Measurements from ENCODE around the gene ATP2A3.

ATP2A3 gene

DNA sequence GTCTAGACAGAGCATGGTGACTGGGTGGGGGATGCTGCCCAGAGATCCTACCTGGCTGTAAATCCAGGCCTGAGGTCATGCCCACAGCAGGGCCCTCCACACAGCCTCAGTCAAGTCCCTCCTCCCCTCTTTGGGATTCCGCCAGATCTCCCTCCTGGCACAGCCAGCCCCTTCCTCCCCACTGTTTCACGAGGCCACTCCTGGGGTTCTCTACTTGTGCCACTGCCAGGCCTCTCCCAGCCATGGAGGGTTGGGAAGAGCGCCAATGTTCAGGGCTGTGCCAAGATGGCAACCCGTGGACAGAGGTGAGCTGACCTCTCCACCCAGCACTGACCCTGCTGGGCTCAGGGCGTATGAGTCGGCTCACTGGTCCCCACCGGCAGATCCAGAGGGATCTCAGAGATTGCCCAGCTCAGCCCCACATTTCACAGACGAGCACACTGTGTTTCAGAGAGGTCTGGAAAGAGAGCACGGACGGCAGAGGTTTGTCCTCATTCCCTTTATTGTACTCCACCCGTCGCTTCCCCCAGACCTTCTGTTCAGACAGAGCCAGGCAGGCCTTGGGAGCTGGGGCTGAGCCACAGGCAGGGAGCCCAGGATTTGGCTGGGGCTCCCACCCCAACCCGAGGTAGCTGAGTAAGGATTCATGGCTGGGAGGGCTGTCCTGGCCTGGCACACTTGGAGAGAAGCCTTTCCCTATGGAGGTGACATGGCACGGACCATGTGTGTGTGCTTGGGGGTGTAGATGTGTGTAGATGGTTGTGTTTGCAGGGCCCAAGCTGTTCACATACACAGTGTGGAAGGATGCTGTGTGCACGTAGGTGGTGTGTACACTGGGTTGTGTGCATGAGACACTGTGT, 67.9 kb downstream of the ATP2A3 start:
- FAIRE-seq (peak; percentile 23), DNase-seq (ENCODE audit: insufficient read length, low spot score) (no peak)
- TF ChIP-seq POLR2A (IDR thresholded peaks at IDR 0.05; ENCODE audit: low read depth, low read length) (no peak), TAF1 (IDR thresholded peaks at IDR 0.05; ENCODE audit: low read depth, low read length) (no peak), PAX5 (IDR thresholded peaks at IDR 0.05; ENCODE audit: insufficient read depth, low read length, severe bottlenecking) (no peak), POU2F2 (IDR thresholded peaks at IDR 0.05; ENCODE audit: low read depth, low read length) (no peak), POLR2AphosphoS5 (IDR thresholded peaks at IDR 0.05; ENCODE audit: low read depth, low read length) (no peak), SPI1 (IDR thresholded peaks at IDR 0.05; ENCODE audit: low read depth, low read length) (no peak)

DNA sequence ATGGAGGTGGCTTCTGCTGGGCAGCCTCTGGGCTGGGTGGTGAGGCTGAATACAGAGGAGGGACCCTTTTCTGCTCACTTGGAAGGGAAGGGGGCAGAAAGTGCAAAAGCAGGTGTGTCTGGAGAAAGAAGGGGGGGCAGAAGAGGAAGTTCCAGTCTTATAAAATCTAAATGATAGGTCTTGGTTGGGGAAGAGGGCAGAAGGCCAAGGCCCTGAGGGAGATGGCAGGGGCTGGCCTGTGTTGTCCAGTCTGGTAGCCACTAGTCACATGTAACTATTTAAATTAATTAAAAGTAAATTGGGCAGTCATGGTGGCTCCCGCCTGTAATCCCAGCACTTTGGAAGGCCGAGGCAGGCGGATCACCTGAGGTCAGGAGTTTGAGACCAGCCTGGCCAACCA, 68.9 kb downstream of the ATP2A3 start:
- TF ChIP-seq PAX5 (IDR thresholded peaks at IDR 0.05; ENCODE audit: insufficient read depth, low read length, severe bottlenecking): no peak
- TF ChIP-seq SPI1 (IDR thresholded peaks at IDR 0.05; ENCODE audit: low read depth, low read length): no peak
- TF ChIP-seq TAF1 (IDR thresholded peaks at IDR 0.05; ENCODE audit: low read depth, low read length): no peak
- no peak for TF ChIP-seq POLR2AphosphoS5 (IDR thresholded peaks at IDR 0.05; ENCODE audit: low read depth, low read length)
- no peak for TF ChIP-seq POLR2A (IDR thresholded peaks at IDR 0.05; ENCODE audit: low read depth, low read length)
- no peak for TF ChIP-seq POU2F2 (IDR thresholded peaks at IDR 0.05; ENCODE audit: low read depth, low read length)
- no peak for FAIRE-seq
- no peak for DNase-seq (ENCODE audit: insufficient read length, low spot score)

DNA sequence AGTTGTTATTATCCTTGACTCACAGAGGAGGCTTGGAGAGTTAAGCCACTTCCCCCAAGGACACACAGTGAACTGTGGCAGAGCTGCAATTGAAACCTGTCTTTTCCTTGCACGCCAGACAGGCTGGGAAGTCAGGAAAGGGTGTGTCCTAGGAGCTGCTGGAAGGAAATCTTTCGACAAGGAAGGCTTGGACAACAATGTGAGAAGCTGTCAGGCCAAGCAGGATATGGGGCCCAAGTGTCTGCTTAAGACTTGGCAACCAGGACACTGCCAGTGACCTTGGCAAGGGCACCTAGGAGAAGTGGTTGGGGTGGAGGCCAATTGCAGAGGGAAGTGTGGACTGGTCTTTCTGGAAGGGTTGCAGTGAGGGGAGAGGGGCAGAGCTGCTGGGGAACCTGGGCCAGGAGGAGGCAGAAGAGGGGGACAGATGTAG, 69.3 kb downstream of the ATP2A3 start:
- DNase-seq (ENCODE audit: insufficient read length, low spot score): no peak
- TF ChIP-seq POLR2AphosphoS5 (IDR thresholded peaks at IDR 0.05; ENCODE audit: low read depth, low read length) (no peak), SPI1 (IDR thresholded peaks at IDR 0.05; ENCODE audit: low read depth, low read length) (no peak), TAF1 (IDR thresholded peaks at IDR 0.05; ENCODE audit: low read depth, low read length) (no peak), POU2F2 (IDR thresholded peaks at IDR 0.05; ENCODE audit: low read depth, low read length) (no peak), PAX5 (IDR thresholded peaks at IDR 0.05; ENCODE audit: insufficient read depth, low read length, severe bottlenecking) (no peak), POLR2A (IDR thresholded peaks at IDR 0.05; ENCODE audit: low read depth, low read length) (no peak)
- no peak for FAIRE-seq

DNA sequence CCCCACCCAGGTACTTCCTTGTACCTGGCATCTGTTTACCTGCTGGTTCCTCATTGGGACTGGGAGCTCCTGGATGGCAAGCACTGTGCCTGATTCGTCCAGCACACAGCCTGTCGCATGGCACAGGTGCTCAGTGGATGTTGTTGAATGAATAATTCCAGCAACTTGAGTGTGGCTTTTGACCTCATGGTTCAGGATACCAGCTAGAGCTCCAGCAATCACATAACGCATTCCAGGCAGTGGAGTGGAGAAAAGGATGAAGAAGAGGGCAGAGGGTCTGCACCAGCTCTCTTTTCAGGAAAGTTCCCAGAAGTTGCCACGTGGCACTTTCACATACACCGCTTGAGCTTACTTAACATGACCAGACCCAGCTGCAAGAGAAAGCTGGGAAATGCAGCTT, 70.0 kb downstream of the ATP2A3 start:
- FAIRE-seq (no peak), DNase-seq (ENCODE audit: insufficient read length, low spot score) (no peak)
- no peak for TF ChIP-seq PAX5 (IDR thresholded peaks at IDR 0.05; ENCODE audit: insufficient read depth, low read length, severe bottlenecking)
- TF ChIP-seq TAF1 (IDR thresholded peaks at IDR 0.05; ENCODE audit: low read depth, low read length): no peak
- no peak for TF ChIP-seq POU2F2 (IDR thresholded peaks at IDR 0.05; ENCODE audit: low read depth, low read length)
- no peak for TF ChIP-seq SPI1 (IDR thresholded peaks at IDR 0.05; ENCODE audit: low read depth, low read length)
- TF ChIP-seq POLR2A (IDR thresholded peaks at IDR 0.05; ENCODE audit: low read depth, low read length): no peak
- TF ChIP-seq POLR2AphosphoS5 (IDR thresholded peaks at IDR 0.05; ENCODE audit: low read depth, low read length): no peak

DNA sequence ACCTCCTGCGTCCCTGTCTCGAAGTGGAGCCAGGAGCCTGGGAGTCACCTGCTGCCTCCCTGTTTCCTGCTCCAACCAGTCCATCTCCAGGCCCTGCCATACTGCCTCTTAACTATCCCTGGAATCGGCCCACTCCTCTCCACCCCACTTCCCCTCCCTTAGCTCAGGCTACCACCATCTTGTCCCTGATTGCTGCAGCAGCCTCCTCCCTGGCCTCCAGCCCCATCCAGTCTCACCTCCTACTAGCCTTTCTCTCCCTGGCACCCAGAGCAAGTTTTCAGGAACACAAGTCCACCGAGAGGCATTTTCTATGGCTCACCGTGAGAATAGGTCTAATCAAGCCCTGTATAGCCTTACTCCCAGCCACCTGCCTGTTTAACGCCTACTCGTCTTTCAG, 70.5 kb downstream of the ATP2A3 start:
- peak; percentile 9 for FAIRE-seq
- no peak for DNase-seq (ENCODE audit: insufficient read length, low spot score)

DNA sequence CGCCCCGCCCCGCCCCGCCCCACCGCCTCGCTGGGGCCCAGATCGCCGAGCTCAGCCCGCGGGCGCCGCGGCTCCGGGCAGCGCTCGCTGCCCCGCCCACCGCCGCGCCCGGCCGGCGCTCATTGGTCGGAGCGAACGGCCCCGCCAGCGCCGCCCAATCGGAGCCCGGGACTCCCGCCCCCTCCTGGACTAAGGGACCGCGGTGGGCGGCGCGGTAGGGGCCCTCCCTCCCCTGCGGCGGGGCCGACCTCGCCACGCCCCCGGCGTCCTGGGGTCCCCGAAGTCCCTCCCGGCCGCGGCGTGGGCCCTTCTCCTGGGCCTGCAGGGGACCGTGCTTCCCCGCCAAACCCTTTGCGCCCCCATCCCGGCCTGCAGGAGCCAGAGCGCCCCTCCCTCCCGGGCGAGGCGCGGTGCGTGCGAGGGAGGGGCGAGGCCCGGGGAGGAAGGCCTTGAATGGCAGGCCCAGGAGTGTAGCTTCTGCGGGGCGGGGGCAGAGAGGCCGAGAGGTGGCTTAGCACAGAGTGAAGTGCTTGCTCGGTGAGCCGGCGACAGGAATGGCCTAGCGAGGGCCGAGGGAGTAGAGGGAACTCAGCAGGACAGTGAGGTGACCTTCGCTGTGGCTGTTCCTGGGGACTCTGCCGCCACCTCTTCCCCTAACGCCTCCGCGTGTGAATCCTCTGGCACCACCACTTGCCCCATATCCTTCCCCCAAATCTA, 71.1 kb downstream of the ATP2A3 start, which contains the start of gene CAMKK1:
CAMKK1 (minus strand) TSS at position 51 of the 717 bp plus-strand sequence. CDS start 7,366 bp downstream, outside the sequence.
- TF ChIP-seq POLR2A (IDR thresholded peaks at IDR 0.05; ENCODE audit: low read depth, low read length): no peak
- no peak for TF ChIP-seq POLR2AphosphoS5 (IDR thresholded peaks at IDR 0.05; ENCODE audit: low read depth, low read length)
- TF ChIP-seq PAX5 (IDR thresholded peaks at IDR 0.05; ENCODE audit: insufficient read depth, low read length, severe bottlenecking): no peak
- no peak for TF ChIP-seq TAF1 (IDR thresholded peaks at IDR 0.05; ENCODE audit: low read depth, low read length)
- TF ChIP-seq SPI1 (IDR thresholded peaks at IDR 0.05; ENCODE audit: low read depth, low read length): no peak
- TF ChIP-seq POU2F2 (IDR thresholded peaks at IDR 0.05; ENCODE audit: low read depth, low read length): no peak
- DNase-seq (ENCODE audit: insufficient read length, low spot score) (peak; percentile 99), FAIRE-seq (peak; percentile 96)

More for the DNA sequence above, 70.5 kb downstream of the ATP2A3 start:
- TF ChIP-seq SPI1 (IDR thresholded peaks at IDR 0.05; ENCODE audit: low read depth, low read length) (no peak), PAX5 (IDR thresholded peaks at IDR 0.05; ENCODE audit: insufficient read depth, low read length, severe bottlenecking) (no peak), TAF1 (IDR thresholded peaks at IDR 0.05; ENCODE audit: low read depth, low read length) (no peak), POU2F2 (IDR thresholded peaks at IDR 0.05; ENCODE audit: low read depth, low read length) (no peak), POLR2A (IDR thresholded peaks at IDR 0.05; ENCODE audit: low read depth, low read length) (no peak), POLR2AphosphoS5 (IDR thresholded peaks at IDR 0.05; ENCODE audit: low read depth, low read length) (no peak)

DNA sequence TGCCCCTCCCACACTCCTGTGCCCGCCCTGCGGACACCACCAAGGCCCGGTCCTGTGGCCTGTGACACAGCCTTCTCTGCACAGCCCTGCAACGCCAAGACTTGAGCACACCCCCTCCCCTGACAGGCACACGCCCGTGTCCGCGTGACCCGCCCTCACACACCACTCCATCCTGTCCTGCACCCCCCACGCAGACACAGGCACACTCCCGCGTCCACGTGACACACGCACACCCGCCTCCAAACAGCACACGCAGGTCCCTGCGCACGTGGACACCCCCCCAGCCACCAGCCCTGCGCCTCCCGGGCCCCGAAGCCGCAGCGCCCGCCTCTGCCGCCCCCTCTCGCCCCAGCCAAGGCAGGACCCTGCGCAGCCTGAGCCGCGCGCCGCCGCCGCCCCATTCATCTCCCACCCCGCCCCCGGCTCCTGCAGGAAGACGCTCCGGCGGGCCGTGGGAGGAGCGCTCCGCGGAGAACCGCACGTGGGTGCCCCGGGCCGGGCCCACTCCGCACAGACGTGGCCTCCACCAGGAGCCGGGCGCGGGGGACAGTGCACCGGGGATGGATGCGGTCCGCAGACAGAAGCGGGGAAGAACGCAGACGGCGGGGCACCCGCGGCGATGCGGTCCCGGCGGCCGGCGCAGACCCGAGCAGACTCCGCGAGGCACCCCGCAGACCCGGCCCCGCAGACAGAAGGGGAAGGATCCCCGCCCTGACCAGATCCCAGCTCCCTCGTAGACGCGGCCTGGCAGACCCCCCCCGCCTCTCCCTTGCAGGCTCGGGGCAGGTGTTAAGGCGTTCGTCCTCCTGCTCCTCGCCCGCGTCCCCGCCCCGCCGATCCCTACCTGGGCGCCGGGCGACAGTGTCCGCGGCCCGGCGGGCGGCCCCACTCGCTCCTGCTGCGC, 71.9 kb downstream of the ATP2A3 start:
- FAIRE-seq: peak; percentile 97
- TF ChIP-seq PAX5 (IDR thresholded peaks at IDR 0.05; ENCODE audit: insufficient read depth, low read length, severe bottlenecking) (no peak), POU2F2 (IDR thresholded peaks at IDR 0.05; ENCODE audit: low read depth, low read length) (no peak), POLR2A (IDR thresholded peaks at IDR 0.05; ENCODE audit: low read depth, low read length) (no peak), POLR2AphosphoS5 (IDR thresholded peaks at IDR 0.05; ENCODE audit: low read depth, low read length) (no peak), SPI1 (IDR thresholded peaks at IDR 0.05; ENCODE audit: low read depth, low read length) (no peak), TAF1 (IDR thresholded peaks at IDR 0.05; ENCODE audit: low read depth, low read length) (no peak)
- DNase-seq (ENCODE audit: insufficient read length, low spot score): peak; percentile 58

DNA sequence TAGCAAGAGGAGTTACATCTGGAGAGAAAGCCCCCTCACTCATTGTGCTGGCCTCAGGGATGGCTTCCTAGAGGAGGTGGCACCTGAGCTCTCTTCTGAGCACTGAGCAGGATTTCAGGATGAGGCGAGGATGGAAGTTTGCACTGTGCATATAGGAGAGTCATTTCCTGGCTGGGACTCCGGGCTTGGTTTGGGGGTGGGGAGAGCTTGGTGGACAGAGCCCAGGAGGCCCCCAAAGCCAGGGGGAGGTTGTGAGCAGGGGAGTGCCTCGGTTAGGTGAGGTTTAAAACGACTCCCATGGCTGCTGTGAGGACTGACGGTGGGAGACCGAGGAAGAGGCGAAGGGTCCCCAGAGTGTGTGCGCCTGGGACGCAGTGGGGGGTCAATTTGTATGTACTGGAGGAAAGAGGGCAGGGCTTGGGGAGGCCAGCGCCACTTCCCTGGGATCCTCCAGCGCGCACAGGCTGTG, 72.6 kb downstream of the ATP2A3 start:
- TF ChIP-seq SPI1 (IDR thresholded peaks at IDR 0.05; ENCODE audit: low read depth, low read length): no peak
- DNase-seq (ENCODE audit: insufficient read length, low spot score) (no peak), FAIRE-seq (no peak)

Data from GM12891 (cell line).